Measurements from ENCODE around the gene GREM2. TPM values are rescaled to one million over a fixed set of nuclear protein-coding genes. Genes with fewer than 3 reads are reported as not detected.

GREM2 gene
- total RNA-seq, 1 experiment from 2014 or later = not detected

DNA sequence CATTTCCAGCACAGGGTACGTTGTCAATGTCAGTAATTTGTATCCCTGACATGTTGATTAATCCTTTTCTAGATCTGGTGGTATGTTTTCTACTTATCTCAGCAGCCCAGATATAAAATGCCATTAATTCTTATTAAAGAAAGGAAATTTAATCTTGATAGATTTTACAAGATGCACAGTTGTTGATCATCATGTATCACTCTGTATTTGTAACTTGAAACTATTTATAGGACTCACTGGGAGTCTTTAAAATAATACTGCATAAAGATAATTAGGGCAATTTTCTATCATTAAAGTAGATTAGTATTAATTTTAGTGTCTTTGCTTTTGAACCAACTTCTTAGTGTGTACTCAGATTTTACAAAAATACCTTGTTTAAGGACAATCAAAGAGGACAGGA, 84.9 kb downstream of the GREM2 start:
- intact Hi-C loops (cut with micrococcal nuclease; ENCODE audit: unreplicated experiment) = no loop called here
- H3K4me3 ChIP-seq (ENCODE audit: low read depth, low read length, poor library complexity, severe bottlenecking) = no peak overlapping the region
- ChIA-PET POLR2A (ENCODE audit: low non-redundant PET) (no interaction called here), CTCF (no interaction called here)
- TF ChIP-seq, protein P1, sequence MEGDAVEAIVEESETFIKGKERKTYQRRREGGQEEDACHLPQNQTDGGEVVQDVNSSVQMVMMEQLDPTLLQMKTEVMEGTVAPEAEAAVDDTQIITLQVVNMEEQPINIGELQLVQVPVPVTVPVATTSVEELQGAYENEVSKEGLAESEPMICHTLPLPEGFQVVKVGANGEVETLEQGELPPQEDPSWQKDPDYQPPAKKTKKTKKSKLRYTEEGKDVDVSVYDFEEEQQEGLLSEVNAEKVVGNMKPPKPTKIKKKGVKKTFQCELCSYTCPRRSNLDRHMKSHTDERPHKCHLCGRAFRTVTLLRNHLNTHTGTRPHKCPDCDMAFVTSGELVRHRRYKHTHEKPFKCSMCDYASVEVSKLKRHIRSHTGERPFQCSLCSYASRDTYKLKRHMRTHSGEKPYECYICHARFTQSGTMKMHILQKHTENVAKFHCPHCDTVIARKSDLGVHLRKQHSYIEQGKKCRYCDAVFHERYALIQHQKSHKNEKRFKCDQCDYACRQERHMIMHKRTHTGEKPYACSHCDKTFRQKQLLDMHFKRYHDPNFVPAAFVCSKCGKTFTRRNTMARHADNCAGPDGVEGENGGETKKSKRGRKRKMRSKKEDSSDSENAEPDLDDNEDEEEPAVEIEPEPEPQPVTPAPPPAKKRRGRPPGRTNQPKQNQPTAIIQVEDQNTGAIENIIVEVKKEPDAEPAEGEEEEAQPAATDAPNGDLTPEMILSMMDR (conservative IDR thresholded peaks at IDR 0.05; ENCODE audit: low read depth, low read length) = no peak
- TF ChIP-seq EZH2 (IDR thresholded peaks at IDR 0.05; ENCODE audit: borderline replicate concordance, low read depth, low read length, poor library complexity, severe bottlenecking) = no peak
- H3K4me1 ChIP-seq (ENCODE audit: insufficient read depth, low read length, poor library complexity, severe bottlenecking) = no peaks in the 10 kb centered on the region
- no TSS peak for BruUV-seq (replicated peaks)
- no peaks in the 10 kb centered on the region for H3K9me3 ChIP-seq (ENCODE audit: low read depth, low read length, poor library complexity, severe bottlenecking)
- DNase-seq (ENCODE audit: low spot score) = no peak
- H3K36me3 ChIP-seq (ENCODE audit: insufficient read depth, low read length, poor library complexity, severe bottlenecking) = no peaks in the 10 kb centered on the region
- H3K27me3 ChIP-seq (replicated peaks; ENCODE audit: insufficient read depth, low read depth, low read length, poor library complexity) = peaks cover 29% of the 10 kb centered on the region
- H3K27ac ChIP-seq (ENCODE audit: low read depth, low read length, poor library complexity, severe bottlenecking) = no peak overlapping the region

GRCh38 chr1:240526312-240526711, 85.6 kb downstream of the GREM2 start:
- POLR2A ChIA-PET (ENCODE audit: low non-redundant PET) = no interaction called here
- TF ChIP-seq EZH2 (IDR thresholded peaks at IDR 0.05; ENCODE audit: borderline replicate concordance, low read depth, low read length, poor library complexity, severe bottlenecking) = no peak
- TF ChIP-seq, protein P1 (conservative IDR thresholded peaks at IDR 0.05; ENCODE audit: low read depth, low read length) = no peak
- Histone ChIP-seq H3K4me1 (ENCODE audit: insufficient read depth, low read length, poor library complexity, severe bottlenecking) (no peaks in the 10 kb centered on the region), H3K36me3 (ENCODE audit: insufficient read depth, low read length, poor library complexity, severe bottlenecking) (no peaks in the 10 kb centered on the region), H3K27me3 (replicated peaks; ENCODE audit: insufficient read depth, low read depth, low read length, poor library complexity) (peaks cover 29% of the 10 kb centered on the region), H3K27ac (ENCODE audit: low read depth, low read length, poor library complexity, severe bottlenecking) (no peak overlapping the region), H3K9me3 (ENCODE audit: low read depth, low read length, poor library complexity, severe bottlenecking) (no peaks in the 10 kb centered on the region), H3K4me3 (ENCODE audit: low read depth, low read length, poor library complexity, severe bottlenecking) (no peak overlapping the region)
- intact Hi-C loops (cut with micrococcal nuclease; ENCODE audit: unreplicated experiment) = no loop called here
- no peak for DNase-seq (ENCODE audit: low spot score)
- CTCF ChIA-PET = no interaction called here
- BruUV-seq (replicated peaks) = no TSS peak

DNA sequence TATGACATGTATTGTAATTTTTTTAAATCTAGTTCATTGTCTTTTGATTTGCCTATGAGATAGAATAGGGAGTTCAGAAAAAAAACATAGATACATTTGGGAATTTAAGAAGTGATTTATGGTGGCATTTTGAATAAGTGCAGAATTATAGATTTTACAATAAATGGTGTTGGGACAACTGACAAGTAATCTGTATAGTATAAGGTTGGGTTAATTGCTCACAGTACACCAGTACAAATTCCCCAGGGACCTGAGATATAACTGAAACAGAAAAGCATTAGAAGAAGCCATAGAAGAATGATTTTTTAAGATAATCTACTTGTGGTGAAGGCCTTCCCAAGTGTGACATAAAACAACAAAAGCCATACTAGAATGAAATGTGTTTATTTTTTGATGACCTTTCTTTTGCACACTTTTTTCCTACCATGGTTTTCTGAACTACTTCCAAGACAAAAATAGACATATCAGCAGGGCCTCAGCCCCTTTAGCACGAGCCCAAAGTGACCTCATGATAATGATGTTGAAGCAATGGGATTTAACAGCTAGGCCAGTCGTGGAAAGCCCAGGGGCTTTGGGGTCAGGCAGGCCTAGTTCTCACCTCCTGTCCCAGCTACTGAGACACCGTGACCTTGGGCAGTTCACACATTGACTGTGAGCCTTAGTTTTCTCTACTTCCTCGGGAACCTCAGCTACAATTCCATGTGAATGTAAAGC, 87.4 kb downstream of the GREM2 start:
- BruUV-seq (replicated peaks) = no TSS peak
- Histone ChIP-seq H3K4me1 (ENCODE audit: insufficient read depth, low read length, poor library complexity, severe bottlenecking) (no peaks in the 10 kb centered on the region), H3K9me3 (ENCODE audit: low read depth, low read length, poor library complexity, severe bottlenecking) (no peaks in the 10 kb centered on the region), H3K27me3 (replicated peaks; ENCODE audit: insufficient read depth, low read depth, low read length, poor library complexity) (peaks cover 20% of the 10 kb centered on the region), H3K27ac (ENCODE audit: low read depth, low read length, poor library complexity, severe bottlenecking) (no peak overlapping the region), H3K4me3 (ENCODE audit: low read depth, low read length, poor library complexity, severe bottlenecking) (no peak overlapping the region), H3K36me3 (ENCODE audit: insufficient read depth, low read length, poor library complexity, severe bottlenecking) (no peaks in the 10 kb centered on the region)
- CTCF ChIA-PET = no interaction called here
- intact Hi-C loops (cut with micrococcal nuclease; ENCODE audit: unreplicated experiment) = no loop called here
- POLR2A ChIA-PET (ENCODE audit: low non-redundant PET) = no interaction called here
- TF ChIP-seq EZH2 (IDR thresholded peaks at IDR 0.05; ENCODE audit: borderline replicate concordance, low read depth, low read length, poor library complexity, severe bottlenecking) = no peak
- TF ChIP-seq, protein P1 (conservative IDR thresholded peaks at IDR 0.05; ENCODE audit: low read depth, low read length) = no peak
- no peak for DNase-seq (ENCODE audit: low spot score)
